ENCODE data around the gene ESF1.

- TF ChIP-seq CTCF (conservative IDR thresholded peaks at IDR 0.05) (no peak), EZH2 (IDR thresholded peaks at IDR 0.05; ENCODE audit: low read depth) (no peak)
Measured at GRCh38 chr20:13777171-13777601, 7.5 kb downstream of the ESF1 start.
